GM12873 (cell line): ENCODE measurements around the gene BAG3.

Experiments
- TF ChIP-seq, protein P1 (sequence below): IDR thresholded peaks from 2 replicates; pipeline ENCODE4 v1.5.1; 2012; ENCODE audit warnings: low read depth, mild to moderate bottlenecking, moderate library complexity, low read length, control low read depth; ENCODE audit not compliant: insufficient read depth; ENCODE audit errors: missing control alignments

BAG3 gene

GRCh38 chr10:119658274-119658673, 7.1 kb downstream of the BAG3 start:
- TF ChIP-seq, protein P1, sequence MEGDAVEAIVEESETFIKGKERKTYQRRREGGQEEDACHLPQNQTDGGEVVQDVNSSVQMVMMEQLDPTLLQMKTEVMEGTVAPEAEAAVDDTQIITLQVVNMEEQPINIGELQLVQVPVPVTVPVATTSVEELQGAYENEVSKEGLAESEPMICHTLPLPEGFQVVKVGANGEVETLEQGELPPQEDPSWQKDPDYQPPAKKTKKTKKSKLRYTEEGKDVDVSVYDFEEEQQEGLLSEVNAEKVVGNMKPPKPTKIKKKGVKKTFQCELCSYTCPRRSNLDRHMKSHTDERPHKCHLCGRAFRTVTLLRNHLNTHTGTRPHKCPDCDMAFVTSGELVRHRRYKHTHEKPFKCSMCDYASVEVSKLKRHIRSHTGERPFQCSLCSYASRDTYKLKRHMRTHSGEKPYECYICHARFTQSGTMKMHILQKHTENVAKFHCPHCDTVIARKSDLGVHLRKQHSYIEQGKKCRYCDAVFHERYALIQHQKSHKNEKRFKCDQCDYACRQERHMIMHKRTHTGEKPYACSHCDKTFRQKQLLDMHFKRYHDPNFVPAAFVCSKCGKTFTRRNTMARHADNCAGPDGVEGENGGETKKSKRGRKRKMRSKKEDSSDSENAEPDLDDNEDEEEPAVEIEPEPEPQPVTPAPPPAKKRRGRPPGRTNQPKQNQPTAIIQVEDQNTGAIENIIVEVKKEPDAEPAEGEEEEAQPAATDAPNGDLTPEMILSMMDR: no peak

DNA sequence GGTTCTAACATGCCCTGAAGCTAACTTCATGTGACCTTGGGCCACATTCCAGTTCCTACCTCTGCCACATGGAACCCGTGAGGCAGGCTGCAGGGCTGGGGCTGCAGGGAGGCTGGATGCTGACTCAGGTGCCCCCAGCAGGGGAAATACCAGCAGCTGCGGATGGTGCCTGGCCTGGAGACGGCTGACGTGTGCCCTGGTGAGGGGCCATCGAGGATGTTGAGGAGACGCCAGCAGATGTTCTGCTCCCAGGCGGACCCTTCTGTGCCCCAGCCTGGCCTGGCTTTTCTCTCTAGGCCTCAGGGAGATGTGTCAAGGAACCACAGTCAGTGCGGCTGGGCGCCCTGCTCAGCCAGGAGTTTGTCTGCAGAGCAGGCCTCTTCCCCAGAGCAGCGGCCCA, 8.8 kb downstream of the BAG3 start:
- TF ChIP-seq, protein P1: no peak

DNA sequence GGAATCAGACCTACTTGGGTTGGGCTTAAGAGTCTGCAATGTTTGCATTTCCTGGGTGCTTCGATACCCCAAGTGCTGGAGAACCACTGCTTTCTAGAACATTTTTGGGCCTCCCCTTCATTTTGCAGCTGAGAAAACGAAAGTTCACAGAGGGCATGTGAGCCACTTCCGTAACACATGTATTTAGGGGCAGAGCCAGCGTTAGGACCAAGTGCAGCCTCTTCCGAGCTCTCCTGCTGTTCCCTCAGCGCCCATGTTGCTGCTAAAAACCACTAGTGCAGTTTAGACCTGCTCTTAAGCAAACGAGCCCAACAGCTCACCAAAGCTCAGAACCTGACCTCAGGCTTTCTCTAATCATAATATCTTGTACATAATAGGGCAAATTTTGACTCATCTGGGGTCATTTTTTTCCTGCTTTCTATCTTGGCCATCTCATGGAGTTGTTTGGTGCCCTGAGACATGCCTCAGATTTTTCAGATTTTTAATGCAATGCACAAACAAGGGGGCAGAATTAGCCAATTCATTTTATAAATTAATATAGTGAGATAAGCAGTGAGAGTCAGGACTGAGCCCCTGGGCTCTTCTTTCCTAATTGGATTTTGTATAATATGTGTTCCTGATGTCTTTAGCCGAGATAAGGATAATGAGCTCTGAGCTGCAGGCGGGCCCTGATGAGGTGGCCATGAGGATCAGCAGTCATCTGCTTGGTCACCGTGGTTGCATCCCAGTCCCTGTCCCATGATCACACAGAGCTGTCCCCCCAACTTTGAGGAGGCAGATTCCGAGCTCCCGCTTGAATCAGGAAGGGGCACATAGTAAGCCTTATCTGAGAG, 12.9 kb downstream of the BAG3 start:
- TF ChIP-seq, protein P1: no peak

- TF ChIP-seq, protein P1: no peak
Observed at GRCh38 chr10:119665901-119666708, 14.9 kb downstream of the BAG3 start.

DNA sequence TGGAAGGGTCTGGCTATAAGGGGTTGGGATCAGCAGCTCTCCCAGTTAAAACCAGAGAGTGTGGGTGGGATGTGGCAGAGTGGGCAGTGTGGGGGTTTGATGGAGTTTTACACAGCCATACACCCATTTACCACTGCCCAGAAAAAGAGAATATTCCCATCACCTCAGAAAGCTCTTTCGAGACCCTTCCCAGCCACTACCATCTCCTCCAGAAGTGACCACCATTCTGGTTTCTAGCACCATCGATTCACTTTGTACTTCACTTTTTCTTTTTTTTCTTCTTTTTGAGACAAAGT, 15.5 kb downstream of the BAG3 start:
- TF ChIP-seq, protein P1: no peak

DNA sequence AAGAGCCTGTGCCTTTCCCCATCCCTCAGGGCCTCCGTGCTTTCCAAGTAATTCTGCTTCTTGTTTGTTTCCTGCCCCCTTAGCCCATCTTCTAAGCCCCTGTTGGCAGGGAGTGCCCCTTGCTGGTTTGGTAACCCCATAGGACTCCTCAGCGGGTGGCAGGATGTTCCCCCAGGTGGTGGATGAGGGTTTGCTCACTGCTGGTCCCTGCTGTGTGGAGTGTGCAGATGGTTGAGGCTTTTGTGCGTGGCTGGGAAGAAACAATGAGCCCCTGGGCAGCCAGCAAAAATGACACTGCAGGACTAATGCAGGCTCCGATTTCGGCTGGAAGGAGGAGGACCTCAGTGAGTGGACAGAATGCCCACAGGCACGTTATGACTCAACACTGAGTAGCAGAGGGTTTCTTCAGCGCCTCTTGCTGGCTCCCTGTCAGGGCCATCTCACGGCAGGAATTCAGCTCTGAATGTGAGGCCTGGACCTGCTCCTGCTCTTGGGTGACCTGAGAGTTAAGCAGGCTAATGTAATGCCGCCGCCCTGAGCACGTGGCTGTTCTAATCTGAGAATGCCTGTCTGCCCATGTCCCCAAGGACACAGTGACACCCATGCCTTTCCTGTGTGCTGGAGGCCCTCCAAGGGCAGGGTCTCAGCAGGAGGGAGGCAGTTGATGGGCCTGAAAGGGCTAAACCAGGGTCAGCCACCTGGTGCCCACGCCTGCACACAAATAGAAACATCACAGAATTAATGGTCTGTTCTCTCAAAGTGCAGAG, 16.6 kb downstream of the BAG3 start:
- TF ChIP-seq, protein P1: no peak

DNA sequence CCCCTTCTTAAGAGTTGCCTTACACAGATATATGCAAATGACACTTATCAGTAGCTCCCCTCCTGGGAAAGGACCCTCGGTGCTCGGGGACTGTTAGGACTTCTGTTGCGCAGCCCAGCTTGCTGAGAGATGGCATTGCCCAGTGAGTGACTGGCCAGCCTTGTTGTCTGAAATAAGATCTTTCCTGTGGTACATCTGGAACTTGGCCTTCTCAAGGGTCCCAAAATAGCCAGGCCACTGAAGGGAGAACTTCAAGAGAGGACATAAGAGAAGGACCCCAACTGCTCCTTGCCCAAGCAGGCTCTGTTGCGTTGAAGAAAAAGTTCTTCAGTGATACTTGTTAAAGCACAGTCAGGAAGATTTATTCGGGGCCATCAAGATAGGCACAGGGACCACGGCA, 17.3 kb downstream of the BAG3 start:
- TF ChIP-seq, protein P1: no peak
